Measurements from ENCODE around the gene GET4. TPM values are rescaled to one million over a fixed set of nuclear protein-coding genes. Genes with fewer than 3 reads are reported as not detected.

The GET4 gene
- total and polyA plus RNA-seq, 2 donors from 2014 or later = 44.8 to 80.8 TPM

DNA sequence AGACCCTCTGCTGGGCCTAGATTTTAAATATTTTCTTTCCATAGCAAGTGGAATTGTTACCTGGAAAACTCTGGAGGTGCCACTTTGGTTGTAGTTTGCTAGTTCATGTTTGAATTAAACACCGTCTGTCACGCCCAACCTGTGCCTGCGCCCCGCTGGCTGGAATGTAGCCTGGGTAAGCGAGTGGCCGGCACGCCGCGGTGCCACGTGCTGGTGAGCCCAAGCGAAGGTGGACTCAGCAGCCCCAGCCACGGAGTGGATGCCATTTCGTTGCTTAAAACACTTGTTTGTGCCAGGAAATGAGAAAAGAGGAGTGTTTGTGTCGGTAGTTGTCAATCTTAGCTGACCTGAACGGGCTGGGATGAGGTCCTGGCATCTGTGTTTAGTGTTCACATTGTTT, 2.7 kb downstream of the GET4 start:
- no peak for FAIRE-seq
- intact Hi-C loops (cut with DNase I) = loop anchor here (10.0 kb wide), 1 partner anchor 94 kb away; no protein-coding TSS in a partner anchor
- Histone ChIP-seq H3K9ac (ENCODE audit: low read length in 3 of 3) (no peak overlapping the region), H3K9me3 (ENCODE audit: control insufficient read depth in 2 of 3, insufficient read depth in 1 of 3, low read length in 3 of 3) (no peaks in the 10 kb centered on the region), H3K36me3 (ENCODE audit: control insufficient read depth in 2 of 3, insufficient read depth in 3 of 3, low read length in 3 of 3) (peaks cover 0 to 2% (median 0%) of the 10 kb centered on the region in 3 donors), H3K27ac (ENCODE audit: low read depth in 2 of 2, low read length in 2 of 2) (peak overlapping the region in 1 of 2 donors; percentile 47), H3K4me1 (ENCODE audit: control insufficient read depth in 2 of 3, insufficient read depth in 2 of 3, low read depth in 1 of 3, low read length in 3 of 3) (peaks cover 0 to 30% (median 14%) of the 10 kb centered on the region in 3 donors), H3K27me3 (ENCODE audit: control insufficient read depth, insufficient read depth, low read length) (no peaks in the 10 kb centered on the region), H3K4me3 (ENCODE audit: low read length in 3 of 3) (no peak overlapping the region)
- DNase-seq = peak in 1 of 5 donors; percentile 82
- TF ChIP-seq CTCF (IDR thresholded peaks at IDR 0.05; ENCODE audit: borderline replicate concordance, extremely low read depth, insufficient read depth) = no peak

GRCh38 chr7:879706-880105, 3.4 kb downstream of the GET4 start:
- intact Hi-C loops (cut with DNase I) = loop anchor here (10.0 kb wide), 1 partner anchor 95 kb away; no protein-coding TSS in a partner anchor

DNA sequence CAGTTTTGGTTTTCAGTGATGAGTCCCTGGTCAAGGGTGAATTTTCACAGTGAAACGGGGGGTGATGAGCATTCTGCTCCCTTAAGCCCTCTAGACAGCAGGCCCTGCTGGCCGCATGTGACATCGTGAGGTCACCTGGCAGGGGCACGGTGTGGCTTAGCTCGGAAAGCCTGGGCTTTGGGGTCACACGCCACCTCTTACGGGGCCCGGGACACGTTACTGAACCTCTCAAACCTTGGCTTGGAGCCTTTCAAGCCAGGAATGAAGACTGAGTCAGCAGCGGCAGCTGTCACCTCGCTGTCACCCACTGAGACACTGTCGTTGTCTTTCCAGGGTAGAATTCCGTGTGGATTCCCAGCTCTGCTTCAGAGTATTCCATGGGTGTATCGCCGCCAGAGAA, 4.1 kb downstream of the GET4 start:
- H3K9me3 ChIP-seq (ENCODE audit: control insufficient read depth in 2 of 3, insufficient read depth in 1 of 3, low read length in 3 of 3) = no peaks in the 10 kb centered on the region
- H3K36me3 ChIP-seq (ENCODE audit: control insufficient read depth in 2 of 3, insufficient read depth in 3 of 3, low read length in 3 of 3) = no peaks in the 10 kb centered on the region
- H3K27ac ChIP-seq (ENCODE audit: low read depth in 2 of 2, low read length in 2 of 2) = no peak overlapping the region
- DNase-seq (peak in 1 of 5 donors; percentile 53), FAIRE-seq (no peak)
- no peaks in the 10 kb centered on the region for H3K27me3 ChIP-seq (ENCODE audit: control insufficient read depth, insufficient read depth, low read length)
- no peak overlapping the region for H3K9ac ChIP-seq (ENCODE audit: low read length in 3 of 3)
- H3K4me3 ChIP-seq (ENCODE audit: low read length in 3 of 3) = no peak overlapping the region
- peaks cover 0 to 35% (median 12%) of the 10 kb centered on the region in 3 donors for H3K4me1 ChIP-seq (ENCODE audit: control insufficient read depth in 2 of 3, insufficient read depth in 2 of 3, low read depth in 1 of 3, low read length in 3 of 3)
- TF ChIP-seq CTCF (IDR thresholded peaks at IDR 0.05; ENCODE audit: borderline replicate concordance, extremely low read depth, insufficient read depth) = no peak
- intact Hi-C loops (cut with DNase I) = no loop called here

More at GRCh38 chr7:879706-880105, 3.4 kb downstream of the GET4 start:
- no peaks in the 10 kb centered on the region for H3K36me3 ChIP-seq (ENCODE audit: control insufficient read depth in 2 of 3, insufficient read depth in 3 of 3, low read length in 3 of 3)
- FAIRE-seq = no peak
- TF ChIP-seq CTCF (IDR thresholded peaks at IDR 0.05; ENCODE audit: borderline replicate concordance, extremely low read depth, insufficient read depth) = no peak
- no peak overlapping the region for H3K4me3 ChIP-seq (ENCODE audit: low read length in 3 of 3)
- H3K9me3 ChIP-seq (ENCODE audit: control insufficient read depth in 2 of 3, insufficient read depth in 1 of 3, low read length in 3 of 3) = no peaks in the 10 kb centered on the region
- H3K9ac ChIP-seq (ENCODE audit: low read length in 3 of 3) = no peak overlapping the region
- H3K4me1 ChIP-seq (ENCODE audit: control insufficient read depth in 2 of 3, insufficient read depth in 2 of 3, low read depth in 1 of 3, low read length in 3 of 3) = peaks cover 0 to 32% (median 12%) of the 10 kb centered on the region in 3 donors
- no peaks in the 10 kb centered on the region for H3K27me3 ChIP-seq (ENCODE audit: control insufficient read depth, insufficient read depth, low read length)
- H3K27ac ChIP-seq (ENCODE audit: low read depth in 2 of 2, low read length in 2 of 2) = peak overlapping the region in 1 of 2 donors; percentile 47
- DNase-seq = peak in 1 of 5 donors; percentile 42

All from kidney (tissue), 14 donors.